Measurements from ENCODE around the gene LAMC1.
"Not testable (repeated sequence)": the region's sequence is repeated elsewhere in the genome, so short reads cannot be mapped to it uniquely, and the experiment has no call there.

The LAMC1 gene

DNA sequence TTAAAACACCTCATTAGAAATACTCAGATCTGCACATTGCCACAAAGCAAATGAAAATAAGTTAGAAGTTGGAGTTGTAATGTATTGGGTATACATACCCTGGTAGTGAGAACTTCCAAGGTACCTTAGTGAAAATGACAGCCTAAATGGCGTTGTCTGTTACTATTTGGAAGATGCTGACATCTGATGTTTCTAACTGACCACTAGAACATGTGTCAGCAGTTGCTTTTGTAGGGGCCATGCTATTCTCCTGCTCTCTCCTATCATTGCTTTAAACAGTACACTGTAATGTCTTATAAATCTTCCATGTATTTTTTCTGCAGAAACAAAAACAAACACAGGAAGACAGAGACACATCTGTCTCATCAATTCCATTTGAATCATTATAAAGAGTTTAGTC, 40.1 kb downstream of the LAMC1 start:
- TF ChIP-seq, protein P1, sequence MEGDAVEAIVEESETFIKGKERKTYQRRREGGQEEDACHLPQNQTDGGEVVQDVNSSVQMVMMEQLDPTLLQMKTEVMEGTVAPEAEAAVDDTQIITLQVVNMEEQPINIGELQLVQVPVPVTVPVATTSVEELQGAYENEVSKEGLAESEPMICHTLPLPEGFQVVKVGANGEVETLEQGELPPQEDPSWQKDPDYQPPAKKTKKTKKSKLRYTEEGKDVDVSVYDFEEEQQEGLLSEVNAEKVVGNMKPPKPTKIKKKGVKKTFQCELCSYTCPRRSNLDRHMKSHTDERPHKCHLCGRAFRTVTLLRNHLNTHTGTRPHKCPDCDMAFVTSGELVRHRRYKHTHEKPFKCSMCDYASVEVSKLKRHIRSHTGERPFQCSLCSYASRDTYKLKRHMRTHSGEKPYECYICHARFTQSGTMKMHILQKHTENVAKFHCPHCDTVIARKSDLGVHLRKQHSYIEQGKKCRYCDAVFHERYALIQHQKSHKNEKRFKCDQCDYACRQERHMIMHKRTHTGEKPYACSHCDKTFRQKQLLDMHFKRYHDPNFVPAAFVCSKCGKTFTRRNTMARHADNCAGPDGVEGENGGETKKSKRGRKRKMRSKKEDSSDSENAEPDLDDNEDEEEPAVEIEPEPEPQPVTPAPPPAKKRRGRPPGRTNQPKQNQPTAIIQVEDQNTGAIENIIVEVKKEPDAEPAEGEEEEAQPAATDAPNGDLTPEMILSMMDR (IDR thresholded peaks at IDR 0.05; ENCODE audit: extremely low read depth, missing control alignments), result no peak
- no peak for DNase-seq (ENCODE audit: low spot score)

GRCh38 chr1:183065168-183065706, 42.0 kb downstream of the LAMC1 start:
- DNase-seq (ENCODE audit: low spot score), result no peak
- TF ChIP-seq, protein P1 (IDR thresholded peaks at IDR 0.05; ENCODE audit: extremely low read depth, missing control alignments), result no peak

- not testable (repeated sequence) for DNase-seq (ENCODE audit: low spot score)
Observed at GRCh38 chr1:183066432-183066831, 43.2 kb downstream of the LAMC1 start.

GRCh38 chr1:183069562-183070216, 46.5 kb downstream of the LAMC1 start:
- DNase-seq (ENCODE audit: low spot score), result no peak
- TF ChIP-seq, protein P1 (IDR thresholded peaks at IDR 0.05; ENCODE audit: extremely low read depth, missing control alignments), result no peak

- DNase-seq (ENCODE audit: low spot score), result no peak
Observed at GRCh38 chr1:183070234-183070922, 47.2 kb downstream of the LAMC1 start.

DNA sequence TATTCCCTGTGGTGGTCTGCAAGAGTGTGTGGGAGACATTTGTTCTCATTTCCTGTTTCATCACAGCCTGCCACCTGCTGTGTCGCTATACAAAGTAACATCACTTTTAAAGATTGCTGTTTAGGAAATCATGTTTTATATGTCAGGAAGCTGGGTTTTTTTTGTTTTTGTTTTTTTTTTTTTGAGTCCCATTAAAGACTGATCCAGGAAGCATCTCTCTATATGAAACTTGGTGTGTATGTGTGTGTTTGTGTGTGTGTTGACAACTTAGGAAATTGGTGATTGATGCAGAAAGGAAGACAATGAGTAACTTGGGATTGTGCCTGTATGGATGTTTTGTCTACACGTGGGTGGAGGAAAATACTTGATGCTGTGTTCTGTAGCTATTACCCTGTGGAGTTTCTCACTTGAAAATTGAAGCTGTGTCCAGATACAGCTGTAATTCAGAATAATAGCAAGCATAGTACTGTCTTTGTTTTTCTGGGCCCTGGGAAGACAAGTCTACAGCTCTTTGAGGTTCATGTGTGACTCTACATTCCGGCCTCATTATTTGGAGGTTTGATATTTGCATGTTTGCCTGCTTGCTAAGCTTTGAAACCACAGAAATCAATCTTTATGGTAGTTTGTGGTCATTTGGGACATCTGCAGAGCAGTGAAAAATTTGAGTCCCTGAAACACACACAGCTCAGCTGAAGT, 47.9 kb downstream of the LAMC1 start:
- TF ChIP-seq, protein P1 (IDR thresholded peaks at IDR 0.05; ENCODE audit: extremely low read depth, missing control alignments), result no peak
- DNase-seq (ENCODE audit: low spot score), result peak; percentile 68

More at GRCh38 chr1:183070234-183070922, 47.2 kb downstream of the LAMC1 start:
- TF ChIP-seq, protein P1 (IDR thresholded peaks at IDR 0.05; ENCODE audit: extremely low read depth, missing control alignments), result no peak

GRCh38 chr1:183072595-183072994, 49.4 kb downstream of the LAMC1 start:
- not testable (repeated sequence) for DNase-seq (ENCODE audit: low spot score)

GRCh38 chr1:183073320-183073719, 50.1 kb downstream of the LAMC1 start:
- no peak for DNase-seq (ENCODE audit: low spot score)
- TF ChIP-seq, protein P1 (IDR thresholded peaks at IDR 0.05; ENCODE audit: extremely low read depth, missing control alignments), result no peak

All from GM20000 (cell line).